Body of pancreas (tissue), 4 donors: ENCODE results near the gene RAI1. TPM values are rescaled to one million over a fixed set of nuclear protein-coding genes. Genes with fewer than 3 reads are reported as not detected.
A peak's percentile ranks its signal among the peaks of the same experiment; 100 is the strongest.

Source experiments
- ATAC-seq: fragments of 150-250 bp; one replicate; pipeline ENCODE4 v1.9.1; 2016
- DNase-seq, 4 donors: peaks; one replicate each; pipeline ENCODE4 v3.0.0-alpha.2; 2019
- H3K27ac ChIP-seq, 4 donors: fragments of 200-600 bp; sonication (generic); 1 replicate in 3 of 4; 2 replicates in 1 of 4; pipeline versions ENCODE4 v1.5.1 to v1.6.1; 2016 to 2019; ENCODE audit warnings: mild to moderate bottlenecking in 1 of 4, mixed read lengths in 1 of 4, moderate library complexity in 1 of 4
- H3K27me3 ChIP-seq, 2 donors: fragments of 200-600 bp; sonication (generic); one replicate each; pipeline ENCODE4 v1.6.0; 2016; ENCODE audit warnings: mild to moderate bottlenecking in 1 of 2
- H3K36me3 ChIP-seq, 2 donors: fragments of 200-600 bp; sonication (generic); replicated peaks in 1 of 2; 2 replicates each; pipeline ENCODE4 v1.5.1; 2016; ENCODE audit warnings: low read depth in 2 of 2; ENCODE audit not compliant: insufficient read depth in 1 of 2
- H3K4me1 ChIP-seq: fragments of 200-600 bp; sonication (generic); one replicate; pipeline ENCODE4 v1.6.0; 2016
- H3K4me3 ChIP-seq, 2 donors: fragments of 200-600 bp; sonication (generic); 1 replicate in 1 of 2; 2 replicates in 1 of 2; pipeline ENCODE4 v1.5.1; 2016 to 2019
- H3K9me3 ChIP-seq, 3 donors: fragments of 200-600 bp; sonication (generic); 1 replicate in 2 of 3; 2 replicates in 1 of 3; pipeline ENCODE4 v1.5.1; 2016
- POLR2A ChIP-seq, 3 donors: fragments of 450-650 bp; IDR thresholded peaks; one replicate each; pipeline ENCODE4 v1.6.1; 2016; ENCODE audit warnings: antibody characterized with exemption in 3 of 3, mild to moderate bottlenecking in 2 of 3
- WGBS, 2 donors: methylation state at CpG; one replicate each; pipeline ENCODE4 v1.1.5; 2017; 5-methylcytosine and 5-hydroxymethylcytosine counted together
- intact Hi-C: fragments of 100-400 bp; cut with DNase I; formaldehyde crosslinking; loops from one replicate; pipeline ENCODE4 v1.15.1; 2023
- total RNA-seq, 2 donors: library from RNA; depleted of rRNA; stranded (reverse); fragments of >200 nt; gene quantifications; one replicate each; pipeline ENCODE4 v1.1.0, GENCODE V29; 2016
- TF ChIP-seq, protein P1 (sequence below), 7 experiments: fragments of 450-650 bp in 4 of 7; fragments of 200-600 bp in 3 of 7; sonication (generic) in 3 of 7; IDR thresholded peaks; one replicate each; pipeline ENCODE4 v1.5.1; 2016 to 2019; ENCODE audit warnings: antibody characterized with exemption in 7 of 7

The RAI1 gene
- total RNA-seq, 2 donors from 2014 or later: 16.3 to 41.5 TPM

DNA sequence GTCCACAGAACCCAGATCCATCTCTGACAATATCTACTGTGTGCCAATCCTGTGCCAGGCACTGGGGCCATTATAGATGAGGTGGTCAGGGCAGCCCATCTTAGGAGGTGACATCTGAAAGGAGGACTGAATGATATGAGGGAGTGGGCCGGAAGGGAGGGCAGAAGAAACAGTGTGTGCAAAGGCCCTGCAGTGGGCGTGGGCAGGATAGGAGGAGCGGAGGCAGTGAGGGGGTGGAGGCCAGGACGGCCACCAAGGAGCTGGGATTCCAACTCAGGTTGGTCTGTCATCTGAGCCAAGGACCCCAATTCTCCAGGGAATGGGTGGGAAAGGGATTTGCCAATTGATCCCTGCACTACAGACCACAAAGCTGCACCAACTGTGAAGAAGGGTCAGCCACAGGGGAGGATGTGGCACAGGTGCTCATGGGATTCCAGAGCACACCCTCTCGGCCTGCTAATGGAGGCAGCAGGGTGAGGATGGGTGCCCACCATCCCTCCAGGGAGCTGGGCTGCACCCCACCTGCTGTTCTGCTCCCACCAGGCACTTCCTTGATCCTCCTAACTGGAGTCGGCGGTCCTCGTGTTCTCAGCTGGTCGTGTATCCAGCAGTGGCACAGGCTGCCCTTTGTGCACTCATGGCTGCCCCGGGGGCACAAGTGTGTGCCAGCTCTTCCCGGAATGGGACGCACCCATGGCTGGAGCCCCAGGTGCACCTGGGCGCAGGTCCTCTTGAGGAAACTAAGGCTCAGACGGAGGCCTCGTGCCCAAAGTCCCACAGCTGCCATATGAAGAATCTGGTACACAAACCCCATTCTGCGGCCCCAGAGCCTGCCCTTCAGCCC is 145.9 kb downstream of the RAI1 start:
- 90 to 91% methylated on average over 4 to 16 of the region's 16 CpGs for WGBS, 2 donors
- Histone ChIP-seq H3K4me3 (no peak overlapping the region), H3K4me1 (peaks cover 59% of the 10 kb centered on the region), H3K9me3 (no peaks in the 10 kb centered on the region), H3K27ac (no peak overlapping the region), H3K27me3 (no peaks in the 10 kb centered on the region), H3K36me3 (no peaks in the 10 kb centered on the region)
- TF ChIP-seq POLR2A (IDR thresholded peaks at IDR 0.05): no peak
- TF ChIP-seq, protein P1, sequence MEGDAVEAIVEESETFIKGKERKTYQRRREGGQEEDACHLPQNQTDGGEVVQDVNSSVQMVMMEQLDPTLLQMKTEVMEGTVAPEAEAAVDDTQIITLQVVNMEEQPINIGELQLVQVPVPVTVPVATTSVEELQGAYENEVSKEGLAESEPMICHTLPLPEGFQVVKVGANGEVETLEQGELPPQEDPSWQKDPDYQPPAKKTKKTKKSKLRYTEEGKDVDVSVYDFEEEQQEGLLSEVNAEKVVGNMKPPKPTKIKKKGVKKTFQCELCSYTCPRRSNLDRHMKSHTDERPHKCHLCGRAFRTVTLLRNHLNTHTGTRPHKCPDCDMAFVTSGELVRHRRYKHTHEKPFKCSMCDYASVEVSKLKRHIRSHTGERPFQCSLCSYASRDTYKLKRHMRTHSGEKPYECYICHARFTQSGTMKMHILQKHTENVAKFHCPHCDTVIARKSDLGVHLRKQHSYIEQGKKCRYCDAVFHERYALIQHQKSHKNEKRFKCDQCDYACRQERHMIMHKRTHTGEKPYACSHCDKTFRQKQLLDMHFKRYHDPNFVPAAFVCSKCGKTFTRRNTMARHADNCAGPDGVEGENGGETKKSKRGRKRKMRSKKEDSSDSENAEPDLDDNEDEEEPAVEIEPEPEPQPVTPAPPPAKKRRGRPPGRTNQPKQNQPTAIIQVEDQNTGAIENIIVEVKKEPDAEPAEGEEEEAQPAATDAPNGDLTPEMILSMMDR (IDR thresholded peaks at IDR 0.05): no peak
- no peak for ATAC-seq
- intact Hi-C loops: no loop called here
- DNase-seq: no peak

DNA sequence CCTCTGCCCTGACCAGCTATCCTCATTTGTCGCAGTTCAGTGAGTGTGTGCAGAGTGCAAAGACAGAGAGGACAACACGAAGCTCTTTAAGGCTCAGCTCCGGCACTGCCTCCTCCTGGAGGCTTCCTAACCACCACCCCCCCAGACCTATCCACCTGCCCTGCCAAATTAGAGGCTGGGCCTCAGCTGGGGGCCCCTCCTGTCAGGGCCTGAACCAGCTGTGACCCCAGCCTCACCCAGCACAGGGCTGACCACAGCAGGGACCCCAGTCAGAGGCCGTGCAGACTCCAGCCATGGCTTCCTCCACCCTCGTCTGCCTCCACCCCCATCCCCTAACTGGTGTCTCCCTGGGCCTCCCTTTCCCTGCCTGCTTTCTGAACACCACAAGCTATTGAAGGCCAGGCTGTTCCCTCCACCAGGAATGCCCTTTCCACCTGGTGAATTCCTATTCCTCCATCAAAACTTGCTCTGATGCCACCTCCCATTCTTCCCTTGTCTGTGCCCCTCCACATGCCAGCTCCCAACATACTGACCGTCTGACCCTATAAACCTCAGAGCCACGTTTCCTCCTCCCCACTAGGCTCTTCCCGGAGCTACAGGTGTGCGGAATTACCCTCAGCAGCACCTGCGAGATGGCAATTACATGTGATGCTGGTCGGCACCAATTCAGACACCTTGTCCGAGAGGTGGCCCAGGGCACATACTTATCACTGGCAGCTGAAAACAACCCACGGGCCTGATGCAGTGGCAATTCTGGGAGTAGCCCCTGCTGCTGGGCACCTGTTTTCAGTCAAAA is 146.8 kb downstream of the RAI1 start:
- Histone ChIP-seq H3K27me3 (no peaks in the 10 kb centered on the region), H3K4me3 (no peak overlapping the region), H3K4me1 (peaks cover 51% of the 10 kb centered on the region), H3K9me3 (no peaks in the 10 kb centered on the region), H3K36me3 (no peaks in the 10 kb centered on the region), H3K27ac (peak overlapping the region in 1 of 4 donors; percentile 16)
- DNase-seq (no peak), ATAC-seq (no peak)
- no peak for TF ChIP-seq POLR2A (IDR thresholded peaks at IDR 0.05)
- TF ChIP-seq, protein P1 (IDR thresholded peaks at IDR 0.05): no peak
- intact Hi-C loops: no loop called here
- whole genome bisulfite sequencing, 2 donors: 80 to 83% methylated on average over 8 to 13 of the region's 13 CpGs

DNA sequence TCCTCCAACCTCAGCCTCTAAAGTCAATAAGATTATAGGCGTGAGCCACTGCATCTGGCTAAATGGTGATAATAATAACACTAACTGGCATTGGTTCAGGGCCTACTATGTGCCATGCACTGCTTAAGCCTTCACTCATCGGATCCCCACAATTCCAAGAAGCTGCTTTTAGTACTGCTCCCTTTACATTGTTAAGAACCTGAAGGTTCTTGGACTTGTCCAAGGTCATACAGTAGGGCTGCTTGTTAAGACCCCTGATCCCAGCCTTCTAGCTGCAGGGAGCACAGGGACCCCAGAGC is 149.0 kb downstream of the RAI1 start:
- Histone ChIP-seq H3K9me3 (no peaks in the 10 kb centered on the region), H3K4me1 (peaks cover 46% of the 10 kb centered on the region), H3K27ac (peak overlapping the region in 3 of 4 donors; percentile 36 to 53 (median 51)), H3K27me3 (no peaks in the 10 kb centered on the region), H3K4me3 (no peak overlapping the region), H3K36me3 (no peaks in the 10 kb centered on the region)
- intact Hi-C loops: no loop called here
- TF ChIP-seq, protein P1 (IDR thresholded peaks at IDR 0.05): no peak
- TF ChIP-seq POLR2A (IDR thresholded peaks at IDR 0.05): no peak
- ATAC-seq: no peak
- WGBS, 2 donors: 58 to 64% methylated on average over 2 of the region's 2 CpGs
- DNase-seq: no peak

DNA sequence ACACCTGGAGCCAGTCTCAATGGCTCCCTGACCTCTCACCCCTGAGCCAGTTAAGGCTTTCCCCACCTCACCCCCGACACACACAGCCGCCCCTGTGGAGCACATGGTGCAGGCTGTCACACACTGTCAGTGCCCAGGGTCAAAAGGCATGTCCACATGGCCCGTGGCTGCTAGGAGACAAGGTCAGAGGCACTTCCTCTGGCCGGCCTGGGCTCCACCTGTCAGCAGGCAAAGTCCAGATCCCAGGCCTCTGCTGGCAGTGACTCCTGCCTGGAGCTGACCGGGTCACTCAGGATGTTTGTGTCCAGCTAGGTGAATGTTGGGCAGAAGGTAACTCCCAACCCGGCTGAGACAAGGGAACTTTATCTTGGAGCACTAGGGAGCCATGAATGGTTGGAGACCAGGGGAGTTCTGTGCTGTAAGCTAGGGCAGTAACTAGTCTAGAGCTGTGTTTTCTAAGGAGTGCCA is 149.5 kb downstream of the RAI1 start:
- no peaks in the 10 kb centered on the region for H3K27me3 ChIP-seq
- WGBS, 2 donors: 28% methylated on average over 6 of the region's 6 CpGs; no CpG with 5 or more reads in 1 of the 2 donors
- H3K36me3 ChIP-seq: no peaks in the 10 kb centered on the region
- no peaks in the 10 kb centered on the region for H3K9me3 ChIP-seq
- H3K4me1 ChIP-seq: peaks cover 46% of the 10 kb centered on the region
- ATAC-seq (peak; percentile 44), DNase-seq (peak in 3 of 4 donors; percentile 52 to 55 (median 52))
- H3K4me3 ChIP-seq: no peak overlapping the region
- intact Hi-C loops: no loop called here
- no peak for TF ChIP-seq POLR2A (IDR thresholded peaks at IDR 0.05)
- TF ChIP-seq, protein P1 (IDR thresholded peaks at IDR 0.05): no peak
- peak overlapping the region; percentile 36 to 53 (median 45) for H3K27ac ChIP-seq
